ENCODE data around the gene SLC9A4.

GRCh38 chr2:102575888-102576287 is 102.9 kb downstream of the SLC9A4 start:
- TF ChIP-seq CTCF (IDR thresholded peaks at IDR 0.05) (no peak), POLR2A (IDR thresholded peaks at IDR 0.05) (no peak)

Data from uterus (tissue), 2 donors.